Measurements from ENCODE around the gene PLIN4. TPM values are rescaled to one million over a fixed set of nuclear protein-coding genes. Genes with fewer than 3 reads are reported as not detected.

The PLIN4 gene
- total and polyA plus RNA-seq, 2 donors (not counting 3 experiments of a cell fraction or from before 2014, with no cell fraction given): 0.01 TPM; not detected in 1

- H3K27me3 ChIP-seq (ENCODE audit: control insufficient read depth in 2 of 2, insufficient read depth in 2 of 2, low read length in 2 of 2): no peaks in the 10 kb centered on the region
- intact Hi-C loops (cut with micrococcal nuclease) (no loop called here), dilution Hi-C loops (cut with MboI; ENCODE audit: extremely low pct_ligation_motif_present, low sequenced_read_pairs) (no loop called here)
- H3K9ac ChIP-seq (replicated peaks; ENCODE audit: extremely low read depth, insufficient read depth, low read length): no peak overlapping the region
- POLR2A ChIA-PET: no interaction called here
- BruUV-seq (replicated peaks): no TSS peak
- FAIRE-seq (no peak), DNase-seq (ENCODE audit: low read depth, low spot score) (no peak)
- H2AFZ ChIP-seq (ENCODE audit: low read depth, low read length): no peak overlapping the region
- CTCF ChIA-PET: interaction anchor here (1.1 kb wide), 1 partner anchor 26 kb away, joined by 5 read pairs; no protein-coding TSS in a partner anchor
- no peaks in the 10 kb centered on the region for H3K4me1 ChIP-seq (ENCODE audit: control insufficient read depth, extremely low read depth, insufficient read depth, low read length)
- peaks cover 2 to 40% of the 10 kb centered on the region in 2 experiments for H3K36me3 ChIP-seq (ENCODE audit: control insufficient read depth in 2 of 2, extremely low read depth in 1 of 2, insufficient read depth in 2 of 2, low read length in 2 of 2)
- H3K4me2 ChIP-seq (ENCODE audit: insufficient read depth, low read length): no peak overlapping the region
- no peak overlapping the region for H3K4me3 ChIP-seq (replicated peaks in 1 of 3; ENCODE audit: insufficient read depth in 1 of 3, low read depth in 1 of 3, low read length in 3 of 3)
- H3K9me1 ChIP-seq (replicated peaks; ENCODE audit: control insufficient read depth, extremely low read depth, insufficient read depth, low read length): no peaks in the 10 kb centered on the region
- no peaks in the 10 kb centered on the region for H3K79me2 ChIP-seq (ENCODE audit: control insufficient read depth, insufficient read depth, low read length)
- H3K9me3 ChIP-seq (replicated peaks; ENCODE audit: control insufficient read depth, insufficient read depth, low read length): no peaks in the 10 kb centered on the region
- no peak overlapping the region for H3K27ac ChIP-seq (ENCODE audit: insufficient read depth, low read depth, low read length)
- TF ChIP-seq CTCF (IDR thresholded peaks at IDR 0.05; ENCODE audit: extremely low read depth in 1 of 2, insufficient read depth in 1 of 2, low read depth in 1 of 2, low read length in 2 of 2) (no peak), EZH2 (IDR thresholded peaks at IDR 0.05; ENCODE audit: borderline replicate concordance, low read depth, low read length, severe bottlenecking) (no peak), GATA2 (IDR thresholded peaks at IDR 0.05; ENCODE audit: insufficient read depth, insufficient read length, low read depth, low read length) (no peak), FOS (IDR thresholded peaks at IDR 0.05; ENCODE audit: borderline replicate concordance, insufficient read depth, low read length) (no peak), MYC (IDR thresholded peaks at IDR 0.05; ENCODE audit: low read depth, low read length) (no peak), POLR2A (IDR thresholded peaks at IDR 0.05; ENCODE audit: low read depth, low read length) (no peak), JUN (IDR thresholded peaks at IDR 0.05; ENCODE audit: borderline replicate concordance, insufficient read depth, insufficient read length, low read depth) (no peak), POLR2AphosphoS5 (IDR thresholded peaks at IDR 0.05; ENCODE audit: insufficient read depth, low read depth, low read length) (no peak), MAX (IDR thresholded peaks at IDR 0.05; ENCODE audit: insufficient read depth, insufficient read length) (no peak)
- H4K20me1 ChIP-seq (replicated peaks; ENCODE audit: control insufficient read depth, extremely low read depth, insufficient read depth, low read length): no peaks in the 10 kb centered on the region
Observed at GRCh38 chr19:4499318-4499717, 19.0 kb downstream of the PLIN4 start.
